ENCODE data around the gene FRMD5.

GRCh38 chr15:44128443-44128842, 66.6 kb downstream of the FRMD5 start:
- TF ChIP-seq, protein P1, sequence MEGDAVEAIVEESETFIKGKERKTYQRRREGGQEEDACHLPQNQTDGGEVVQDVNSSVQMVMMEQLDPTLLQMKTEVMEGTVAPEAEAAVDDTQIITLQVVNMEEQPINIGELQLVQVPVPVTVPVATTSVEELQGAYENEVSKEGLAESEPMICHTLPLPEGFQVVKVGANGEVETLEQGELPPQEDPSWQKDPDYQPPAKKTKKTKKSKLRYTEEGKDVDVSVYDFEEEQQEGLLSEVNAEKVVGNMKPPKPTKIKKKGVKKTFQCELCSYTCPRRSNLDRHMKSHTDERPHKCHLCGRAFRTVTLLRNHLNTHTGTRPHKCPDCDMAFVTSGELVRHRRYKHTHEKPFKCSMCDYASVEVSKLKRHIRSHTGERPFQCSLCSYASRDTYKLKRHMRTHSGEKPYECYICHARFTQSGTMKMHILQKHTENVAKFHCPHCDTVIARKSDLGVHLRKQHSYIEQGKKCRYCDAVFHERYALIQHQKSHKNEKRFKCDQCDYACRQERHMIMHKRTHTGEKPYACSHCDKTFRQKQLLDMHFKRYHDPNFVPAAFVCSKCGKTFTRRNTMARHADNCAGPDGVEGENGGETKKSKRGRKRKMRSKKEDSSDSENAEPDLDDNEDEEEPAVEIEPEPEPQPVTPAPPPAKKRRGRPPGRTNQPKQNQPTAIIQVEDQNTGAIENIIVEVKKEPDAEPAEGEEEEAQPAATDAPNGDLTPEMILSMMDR (IDR thresholded peaks at IDR 0.05; ENCODE audit: low read length), result no peak
- TF ChIP-seq EZH2 (optimal IDR thresholded peaks at IDR 0.05; ENCODE audit: low read depth, low read length), result no peak
- no peak for TF ChIP-seq EZH2phosphoT487 (IDR thresholded peaks at IDR 0.05; ENCODE audit: low read length)

Measured in MM.1S (cell line).